ENCODE measurements around the gene TPM1.

The TPM1 gene

GRCh38 chr15:63043335-63044076 lies 959 bp downstream of the TPM1 start:
- DNase-seq, result peak; percentile 8

- DNase-seq, result no peak
Observed at GRCh38 chr15:63044077-63044644, 1.6 kb downstream of the TPM1 start.

- no peak for DNase-seq
Observed at GRCh38 chr15:63044645-63045464, 2.3 kb downstream of the TPM1 start.

- no peak for DNase-seq
Observed at GRCh38 chr15:63045465-63045840, 2.9 kb downstream of the TPM1 start.

- no peak for DNase-seq
Observed at GRCh38 chr15:63045879-63046278, 3.3 kb downstream of the TPM1 start.

GRCh38 chr15:63046917-63047760 lies 4.6 kb downstream of the TPM1 start:
- DNase-seq, result no peak

GRCh38 chr15:63047792-63048114 lies 5.2 kb downstream of the TPM1 start:
- no peak for DNase-seq

- peak; percentile 87 for DNase-seq
Observed at GRCh38 chr15:63048115-63048775, 5.7 kb downstream of the TPM1 start.

- peak; percentile 32 for DNase-seq
Observed at GRCh38 chr15:63048776-63049665, 6.5 kb downstream of the TPM1 start.

- DNase-seq, result no peak
Observed at GRCh38 chr15:63049783-63050371, 7.3 kb downstream of the TPM1 start.

- no peak for DNase-seq
Observed at GRCh38 chr15:63050731-63051155, 8.2 kb downstream of the TPM1 start.

GRCh38 chr15:63051156-63052066 lies 8.9 kb downstream of the TPM1 start:
- DNase-seq, result no peak

GRCh38 chr15:63052077-63052841 lies 9.7 kb downstream of the TPM1 start:
- no peak for DNase-seq

- DNase-seq, result no peak
Observed at GRCh38 chr15:63052961-63053698, 10.6 kb downstream of the TPM1 start.

GRCh38 chr15:63054281-63054683 lies 11.7 kb downstream of the TPM1 start:
- no peak for DNase-seq

GRCh38 chr15:63054985-63055384 lies 12.4 kb downstream of the TPM1 start:
- DNase-seq, result no peak

- no peak for DNase-seq
Observed at GRCh38 chr15:63056829-63057228, 14.3 kb downstream of the TPM1 start.

Data from inflammatory macrophage treated with lipopolysaccharide for 4 hours (primary cell).